Right lobe of liver (tissue), 4 donors: ENCODE data around the gene APAF1.

Source experiments
- CTCF ChIP-seq, 4 donors: fragments of 200-600 bp in 3 of 4; fragments of 450-650 bp in 1 of 4; IDR thresholded peaks; one replicate each; pipeline versions ENCODE4 v1.5.1 to v1.8.0; 2016 to 2022; ENCODE audit warnings: antibody characterized with exemption in 4 of 4, mild to moderate bottlenecking in 2 of 4
- POLR2A ChIP-seq: fragments of 450-650 bp; IDR thresholded peaks from one replicate; pipeline ENCODE4 v1.6.1; 2017; ENCODE audit warnings: antibody characterized with exemption, mild to moderate bottlenecking
- donor health status: DM: no; HTN: no; CAD: no.
- donor health status: DM: no; HTN: no; CAD: no.
- donor health status: DM: no; HTN: yes; CAD: no.

DNA sequence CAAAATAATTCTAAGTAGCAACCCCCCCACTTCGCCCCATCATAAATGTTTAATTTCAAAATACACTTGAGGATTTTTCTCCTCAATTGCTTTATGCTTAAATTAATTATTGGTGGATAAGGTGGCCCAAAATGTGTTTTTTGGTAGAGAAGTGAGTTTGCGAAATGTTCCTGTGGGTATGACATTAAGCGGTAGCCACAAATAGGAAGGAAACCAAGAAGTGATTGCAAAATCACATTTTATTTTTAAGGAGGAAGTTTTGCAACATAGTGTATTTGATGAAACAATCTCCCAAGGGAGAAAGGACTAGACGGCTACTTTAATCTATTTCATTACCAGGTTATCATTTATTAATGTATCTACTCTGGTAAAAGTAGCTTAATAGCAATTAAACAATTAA is 26.1 kb upstream of the APAF1 start:
- TF ChIP-seq CTCF (IDR thresholded peaks at IDR 0.05) = no peak
- no peak for TF ChIP-seq POLR2A
